B cell (primary cell): Measurements from ENCODE around the gene OSR1. TPM values are rescaled to one million over a fixed set of nuclear protein-coding genes. Genes with fewer than 3 reads are reported as not detected.

Experiments
- ATAC-seq: fragments of 200-7000 bp; cut with Tn5 transposase; one replicate; pipeline ENCODE4 v1.10.0; 2021; ENCODE audit warnings: low read depth, mild to moderate bottlenecking, moderate number of reproducible peaks, moderate library complexity
- CTCF ChIA-PET: fragments of 350-600 bp; sonication (Branson Sonifier 250); formaldehyde crosslinking; loops from one replicate; lab custom pipeline; 2021; ENCODE audit warnings: antibody characterized with exemption, inconsistent platforms; lab: Charles Lee
- POLR2A ChIA-PET: fragments of 350-600 bp; sonication (Branson Sonifier 250); formaldehyde crosslinking; loops from one replicate; lab custom pipeline; 2021; ENCODE audit warnings: antibody characterized with exemption; lab: Charles Lee
- DNase-seq: peaks from one replicate; pipeline ENCODE4 v3.0.0; 2013
- H2AFZ ChIP-seq: 2 replicates; pipeline ENCODE4 v1.6.1; 2012; ENCODE audit warnings: mild to moderate bottlenecking, low read depth, low read length; ENCODE audit not compliant: insufficient read depth, poor library complexity, severe bottlenecking
- H3K27ac ChIP-seq, 2 donors: 1 replicate in 1 of 2; 2 replicates in 1 of 2; pipeline ENCODE4 v1.5.1; 2012 to 2013; ENCODE audit warnings: low read length in 2 of 2, mild to moderate bottlenecking in 2 of 2, moderate library complexity in 1 of 2
- H3K27me3 ChIP-seq, 4 experiments: fragments of 200-600 bp in 1 of 4; sonication (generic) in 1 of 4; replicated peaks in 1 of 4; 1 replicate in 2 of 4; 2 replicates in 2 of 4; pipeline versions ENCODE4 v1.6.1 to v1.7.0; 2013 to 2016; ENCODE audit warnings: low read length in 3 of 4, mild to moderate bottlenecking in 2 of 4, mixed read lengths in 1 of 4, moderate library complexity in 1 of 4; ENCODE audit not compliant: insufficient read depth in 4 of 4, control insufficient read depth in 3 of 4; ENCODE audit errors: control extremely low read depth in 1 of 4
- H3K36me3 ChIP-seq, 2 experiments: replicated peaks in 1 of 2; 1 replicate in 1 of 2; 2 replicates in 1 of 2; pipeline versions ENCODE4 v1.6.1 to v1.7.1; 2013; ENCODE audit warnings: low read length in 1 of 2; ENCODE audit not compliant: insufficient read depth in 2 of 2, control insufficient read depth in 1 of 2; ENCODE audit errors: control extremely low read depth in 1 of 2, extremely low read depth in 1 of 2
- H3K4me1 ChIP-seq, 2 donors: fragments of 200-600 bp in 1 of 2; sonication (generic) in 1 of 2; 1 replicate in 1 of 2; 2 replicates in 1 of 2; pipeline versions ENCODE4 v1.5.1 to v1.6.1; 2013 to 2017; ENCODE audit warnings: low read length in 2 of 2; ENCODE audit not compliant: control insufficient read depth in 2 of 2, insufficient read depth in 2 of 2
- H3K4me2 ChIP-seq: replicated peaks from 2 replicates; pipeline ENCODE3; 2012; ENCODE audit warnings: mild to moderate bottlenecking, low read depth, low read length; ENCODE audit not compliant: poor library complexity, severe bottlenecking
- H3K4me3 ChIP-seq, 5 experiments: fragments of 200-600 bp in 1 of 5; sonication (generic) in 1 of 5; 1 replicate in 3 of 5; 2 replicates in 2 of 5; pipeline versions ENCODE4 v1.5.1 to v1.7.0; 2011 to 2016; ENCODE audit warnings: low read length in 4 of 5, mild to moderate bottlenecking in 4 of 5, low read depth in 2 of 5, control low read depth in 1 of 5, moderate library complexity in 1 of 5; ENCODE audit not compliant: insufficient read depth in 1 of 5; ENCODE audit errors: control extremely low read depth in 1 of 5, extremely low read depth in 1 of 5
- H3K79me2 ChIP-seq: fragments of 200-600 bp; sonication (generic); one replicate; pipeline ENCODE4 v1.6.0; 2016; ENCODE audit warnings: low read length; ENCODE audit not compliant: control insufficient read depth, insufficient read depth
- H3K9ac ChIP-seq: fragments of 200-600 bp; sonication (generic); 2 replicates; pipeline ENCODE4 v1.6.1; 2017; ENCODE audit warnings: mild to moderate bottlenecking, low read length, moderate library complexity
- H3K9me3 ChIP-seq, 3 donors: one replicate each; pipeline versions ENCODE4 v1.6.1 to v1.7.1; 2013; ENCODE audit warnings: low read length in 2 of 3; ENCODE audit not compliant: control insufficient read depth in 2 of 3, insufficient read depth in 1 of 3; ENCODE audit errors: control extremely low read depth in 1 of 3
- H4K20me1 ChIP-seq: 2 replicates; pipeline ENCODE4 v1.6.0; 2012; ENCODE audit warnings: mild to moderate bottlenecking, low read length; ENCODE audit not compliant: insufficient read depth, control insufficient read depth, poor library complexity, severe bottlenecking
- H3K27ac Mint-ChIP-seq: one replicate; pipeline ENCODE4 v1.8.0; 2021; ENCODE audit warnings: mixed read lengths
- H3K27me3 Mint-ChIP-seq: one replicate; pipeline ENCODE4 v1.8.0; 2021; ENCODE audit warnings: mixed read lengths
- H3K4me1 Mint-ChIP-seq: one replicate; pipeline ENCODE4 v1.8.0; 2021; ENCODE audit warnings: mixed read lengths
- H3K4me3 Mint-ChIP-seq: one replicate; pipeline ENCODE4 v1.8.0; 2021; ENCODE audit warnings: mixed read lengths
- H3K9me3 Mint-ChIP-seq: one replicate; pipeline ENCODE4 v1.8.0; 2022; ENCODE audit warnings: mixed read lengths; ENCODE audit not compliant: insufficient read depth
- EZH2 ChIP-seq: IDR thresholded peaks from 2 replicates; pipeline ENCODE4 v1.6.1; 2012; ENCODE audit warnings: borderline replicate concordance, low read depth, mild to moderate bottlenecking, moderate library complexity, low read length; ENCODE audit not compliant: insufficient read depth, poor library complexity, severe bottlenecking
- WGBS: methylation state at CpG from one replicate; pipeline ENCODE4 v1.1.5; 2013; ENCODE audit warnings: missing lambda C conversion rate; ENCODE audit not compliant: insufficient coverage; 5-methylcytosine and 5-hydroxymethylcytosine counted together
- intact Hi-C: fragments of 100-400 bp; cut with micrococcal nuclease; formaldehyde crosslinking; loops from one replicate; pipeline ENCODE4 v1.10.0; 2022
- polyA plus RNA-seq: library from polyadenylated mRNA; depleted of rRNA; stranded (reverse); fragments of >200 nt; gene quantifications from 2 replicates; pipeline ENCODE4 v1.2.3, GENCODE V29; 2012
- total RNA-seq, 2 donors: library from RNA; stranded (reverse); fragments of 120-200 nt in 1 of 2; gene quantifications; 1 replicate in 1 of 2; 2 replicates in 1 of 2; pipeline versions ENCODE4 v1.2.3 to v1.2.4, GENCODE V29; 2013 to 2022
- TF ChIP-seq, protein P1 (sequence below): fragments of 200-600 bp; IDR thresholded peaks from one replicate; pipeline ENCODE4 v1.8.0; 2022; ENCODE audit warnings: antibody characterized with exemption, mild to moderate bottlenecking

OSR1 gene
- total and polyA plus RNA-seq, 2 donors (not counting 1 experiment from before 2014, with no cell fraction given) = not detected

DNA sequence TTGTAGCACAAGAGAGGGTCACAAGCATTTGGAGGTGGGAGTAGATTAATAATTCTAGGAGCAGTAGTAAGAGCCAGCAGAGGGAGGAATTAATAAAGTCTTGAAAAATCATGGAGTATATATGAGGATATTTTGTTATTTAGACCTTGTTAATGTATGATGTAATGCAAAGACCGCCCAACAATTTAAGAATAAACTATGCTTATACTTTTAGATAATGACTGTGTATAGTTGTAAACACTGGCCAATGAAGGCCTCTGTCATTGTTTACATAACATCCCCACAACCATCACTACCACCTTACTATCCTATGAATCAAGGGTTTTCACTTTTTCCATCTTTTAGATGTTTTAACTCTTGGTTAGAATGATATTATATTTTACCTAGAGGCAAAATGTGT lies 37.6 kb downstream of the OSR1 start:
- Histone ChIP-seq H3K4me1 (no peaks in the 10 kb centered on the region), H3K27me3 (peaks cover 0 to 4% (median 0%) of the 10 kb centered on the region in 4 experiments), H3K9ac (no peak overlapping the region), H3K9me3 (peaks cover 0 to 5% (median 2%) of the 10 kb centered on the region in 3 donors), H3K36me3 (no peaks in the 10 kb centered on the region), H3K4me3 (no peak overlapping the region), H4K20me1 (no peaks in the 10 kb centered on the region), H3K79me2 (no peaks in the 10 kb centered on the region), H3K4me2 (no peak overlapping the region), H2AFZ (no peak overlapping the region), H3K27ac (no peak overlapping the region)
- Mint-ChIP-seq H3K27me3 (no peaks in the 10 kb centered on the region), H3K27ac (no peak overlapping the region), H3K4me3 (no peak overlapping the region), H3K4me1 (no peaks in the 10 kb centered on the region), H3K9me3 (no peaks in the 10 kb centered on the region)
- WGBS = no CpG with 5 or more reads among the region's 1 CpG
- ChIA-PET CTCF (no interaction called here), POLR2A (no interaction called here)
- TF ChIP-seq, protein P1, sequence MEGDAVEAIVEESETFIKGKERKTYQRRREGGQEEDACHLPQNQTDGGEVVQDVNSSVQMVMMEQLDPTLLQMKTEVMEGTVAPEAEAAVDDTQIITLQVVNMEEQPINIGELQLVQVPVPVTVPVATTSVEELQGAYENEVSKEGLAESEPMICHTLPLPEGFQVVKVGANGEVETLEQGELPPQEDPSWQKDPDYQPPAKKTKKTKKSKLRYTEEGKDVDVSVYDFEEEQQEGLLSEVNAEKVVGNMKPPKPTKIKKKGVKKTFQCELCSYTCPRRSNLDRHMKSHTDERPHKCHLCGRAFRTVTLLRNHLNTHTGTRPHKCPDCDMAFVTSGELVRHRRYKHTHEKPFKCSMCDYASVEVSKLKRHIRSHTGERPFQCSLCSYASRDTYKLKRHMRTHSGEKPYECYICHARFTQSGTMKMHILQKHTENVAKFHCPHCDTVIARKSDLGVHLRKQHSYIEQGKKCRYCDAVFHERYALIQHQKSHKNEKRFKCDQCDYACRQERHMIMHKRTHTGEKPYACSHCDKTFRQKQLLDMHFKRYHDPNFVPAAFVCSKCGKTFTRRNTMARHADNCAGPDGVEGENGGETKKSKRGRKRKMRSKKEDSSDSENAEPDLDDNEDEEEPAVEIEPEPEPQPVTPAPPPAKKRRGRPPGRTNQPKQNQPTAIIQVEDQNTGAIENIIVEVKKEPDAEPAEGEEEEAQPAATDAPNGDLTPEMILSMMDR = no peak
- TF ChIP-seq EZH2 = no peak
- DNase-seq (no peak), ATAC-seq (no peak)
- intact Hi-C loops = no loop called here

DNA sequence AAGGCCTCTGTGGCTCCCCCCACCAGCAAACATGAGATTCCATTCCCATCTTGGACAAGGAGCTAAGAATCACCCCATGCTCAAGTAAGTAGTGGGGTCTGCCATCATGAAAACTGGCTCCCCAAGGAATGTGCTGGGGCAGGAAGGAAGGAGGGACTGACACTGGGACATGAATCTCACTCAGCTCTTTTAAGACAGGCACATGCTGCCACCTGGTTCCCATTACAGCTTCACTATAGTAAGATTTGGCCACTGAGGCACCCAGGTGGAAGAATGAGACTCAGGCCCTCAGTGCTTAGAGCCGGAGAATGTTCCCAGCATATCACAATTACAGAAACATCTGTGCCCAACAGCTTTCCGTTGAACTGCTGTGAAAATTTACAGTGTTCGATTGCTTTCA lies 38.7 kb downstream of the OSR1 start:
- Mint-ChIP-seq H3K9me3 (no peaks in the 10 kb centered on the region), H3K27ac (no peak overlapping the region), H3K4me1 (no peaks in the 10 kb centered on the region), H3K27me3 (no peaks in the 10 kb centered on the region), H3K4me3 (no peak overlapping the region)
- ChIA-PET POLR2A (no interaction called here), CTCF (no interaction called here)
- no peak overlapping the region for H3K4me2 ChIP-seq
- ATAC-seq = no peak
- no peak for TF ChIP-seq EZH2
- TF ChIP-seq, protein P1 = no peak
- H3K4me3 ChIP-seq = no peak overlapping the region
- no peaks in the 10 kb centered on the region for H3K4me1 ChIP-seq
- DNase-seq = no peak
- H2AFZ ChIP-seq = no peak overlapping the region
- H3K27me3 ChIP-seq = peaks cover 0 to 4% (median 0%) of the 10 kb centered on the region in 4 experiments
- H3K36me3 ChIP-seq = no peaks in the 10 kb centered on the region
- no peak overlapping the region for H3K27ac ChIP-seq
- H3K9ac ChIP-seq = no peak overlapping the region
- H3K9me3 ChIP-seq = peaks cover 0 to 5% (median 2%) of the 10 kb centered on the region in 3 donors
- no peaks in the 10 kb centered on the region for H4K20me1 ChIP-seq
- 0% methylated on average over 3 of the region's 3 CpGs for WGBS
- H3K79me2 ChIP-seq = no peaks in the 10 kb centered on the region
- intact Hi-C loops = no loop called here
